Measurements from ENCODE around the gene PEMT.

PEMT gene

DNA sequence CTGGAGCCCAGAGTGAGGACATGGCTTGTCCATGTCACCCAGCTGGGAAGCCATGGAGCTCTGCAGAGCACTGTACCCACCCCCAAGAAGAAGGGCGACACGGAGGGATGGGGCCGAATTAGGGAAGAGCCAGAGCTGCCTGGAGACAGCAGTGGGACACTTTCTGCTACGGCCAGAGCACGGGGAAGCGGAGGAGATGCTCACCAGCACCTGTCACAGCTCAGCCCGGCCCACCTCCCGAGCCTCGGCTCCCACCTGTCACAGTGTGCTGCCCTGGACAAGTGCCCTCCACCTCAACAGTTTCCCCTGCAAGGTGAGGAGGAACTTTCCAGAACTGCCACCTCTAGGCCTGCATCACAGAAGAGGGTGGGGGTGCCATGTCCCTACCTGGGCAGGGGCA, 36.4 kb downstream of the PEMT start:
- Histone ChIP-seq H3K4me3 (ENCODE audit: severe bottlenecking) (no peak overlapping the region), H3K9me3 (ENCODE audit: severe bottlenecking) (no peaks in the 10 kb centered on the region), H3K36me3 (ENCODE audit: low read depth) (no peaks in the 10 kb centered on the region), H3K4me1 (ENCODE audit: insufficient read depth, poor library complexity, severe bottlenecking) (no peaks in the 10 kb centered on the region), H3K27me3 (ENCODE audit: insufficient read depth, poor library complexity, severe bottlenecking) (no peaks in the 10 kb centered on the region), H3K27ac (ENCODE audit: poor library complexity, severe bottlenecking) (no peak overlapping the region)
- no peak for ATAC-seq (ENCODE audit: low read depth)
- TF ChIP-seq CTCF (IDR thresholded peaks at IDR 0.05; ENCODE audit: poor library complexity, severe bottlenecking) = no peak
- DNase-seq (ENCODE audit: low spot score) = no peak

DNA sequence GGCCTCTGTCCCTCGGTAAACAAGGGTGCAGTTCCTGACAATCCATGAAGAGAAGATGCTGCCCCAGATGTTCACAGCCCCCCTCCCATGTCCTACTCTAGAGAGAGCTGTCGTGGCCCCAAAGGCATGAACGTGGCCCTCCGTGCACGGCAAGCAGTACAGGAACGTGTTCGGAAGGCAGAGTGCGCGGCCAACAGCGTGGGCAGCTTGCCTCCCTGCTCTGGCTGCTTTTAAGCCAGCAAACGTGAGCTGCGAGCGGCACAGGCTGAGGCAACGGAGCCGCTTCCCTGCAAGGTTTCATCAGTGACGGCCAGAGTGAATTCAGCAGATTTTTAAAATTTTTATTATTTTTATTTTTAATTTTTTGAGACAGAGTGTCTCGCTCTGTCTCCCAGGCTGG, 37.2 kb downstream of the PEMT start:
- TF ChIP-seq CTCF (IDR thresholded peaks at IDR 0.05; ENCODE audit: poor library complexity, severe bottlenecking) = no peak
- no peaks in the 10 kb centered on the region for H3K36me3 ChIP-seq (ENCODE audit: low read depth)
- DNase-seq (ENCODE audit: low spot score) (no peak), ATAC-seq (ENCODE audit: low read depth) (no peak)
- H3K9me3 ChIP-seq (ENCODE audit: severe bottlenecking) = no peaks in the 10 kb centered on the region
- no peak overlapping the region for H3K27ac ChIP-seq (ENCODE audit: poor library complexity, severe bottlenecking)
- no peak overlapping the region for H3K4me3 ChIP-seq (ENCODE audit: severe bottlenecking)
- no peaks in the 10 kb centered on the region for H3K4me1 ChIP-seq (ENCODE audit: insufficient read depth, poor library complexity, severe bottlenecking)
- no peaks in the 10 kb centered on the region for H3K27me3 ChIP-seq (ENCODE audit: insufficient read depth, poor library complexity, severe bottlenecking)

GRCh38 chr17:17553217-17554195, 38.0 kb downstream of the PEMT start:
- Histone ChIP-seq H3K27ac (ENCODE audit: poor library complexity, severe bottlenecking) (no peak overlapping the region), H3K4me3 (ENCODE audit: severe bottlenecking) (no peak overlapping the region), H3K9me3 (ENCODE audit: severe bottlenecking) (no peaks in the 10 kb centered on the region), H3K27me3 (ENCODE audit: insufficient read depth, poor library complexity, severe bottlenecking) (no peaks in the 10 kb centered on the region), H3K36me3 (ENCODE audit: low read depth) (no peaks in the 10 kb centered on the region), H3K4me1 (ENCODE audit: insufficient read depth, poor library complexity, severe bottlenecking) (no peaks in the 10 kb centered on the region)
- TF ChIP-seq CTCF (IDR thresholded peaks at IDR 0.05; ENCODE audit: poor library complexity, severe bottlenecking) = no peak
- DNase-seq (ENCODE audit: low spot score) (no peak), ATAC-seq (ENCODE audit: low read depth) (no peak)

DNA sequence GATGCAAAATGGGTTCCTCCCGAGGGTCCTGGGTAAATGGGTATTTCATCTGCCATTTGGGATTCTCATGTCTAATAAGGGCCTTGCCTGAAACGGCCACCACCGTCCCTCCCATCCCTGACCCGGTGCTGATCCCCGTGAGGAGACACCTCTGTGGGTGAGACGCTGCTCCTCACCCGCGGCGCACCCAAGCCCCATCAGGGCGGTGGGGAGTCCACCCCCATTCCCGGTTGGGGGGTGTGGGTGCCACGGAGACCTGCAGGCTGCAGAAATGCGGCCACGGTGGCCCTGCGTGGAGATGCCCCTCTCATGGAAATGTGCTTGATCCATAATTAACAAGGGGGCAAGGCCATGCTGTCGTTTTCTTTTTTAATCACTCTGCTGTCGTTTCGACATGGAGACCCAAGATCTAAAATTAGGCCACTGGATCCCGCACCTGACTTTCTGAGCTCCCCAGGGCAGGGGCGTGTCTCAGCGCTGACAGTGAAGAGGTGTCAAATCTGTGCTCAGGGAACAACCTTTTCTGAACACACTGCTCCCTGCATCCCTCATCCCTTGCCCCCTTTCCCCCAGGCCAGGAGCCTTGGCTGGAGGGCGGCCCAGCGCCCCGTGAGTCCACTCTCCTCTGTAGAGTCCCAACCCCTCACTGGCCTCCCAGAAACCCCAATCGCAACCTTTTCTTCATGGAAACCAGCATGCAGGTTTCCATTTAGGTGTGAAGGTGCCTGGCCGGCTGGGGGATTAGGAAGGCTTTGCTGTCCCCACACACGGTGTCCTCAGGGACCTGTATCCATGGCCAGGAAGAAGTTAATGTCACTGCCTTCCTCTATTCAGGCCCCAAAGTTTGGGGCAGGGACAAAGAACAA, 38.9 kb downstream of the PEMT start:
- ATAC-seq (ENCODE audit: low read depth) = no peak
- no peaks in the 10 kb centered on the region for H3K9me3 ChIP-seq (ENCODE audit: severe bottlenecking)
- H3K4me1 ChIP-seq (ENCODE audit: insufficient read depth, poor library complexity, severe bottlenecking) = no peaks in the 10 kb centered on the region
- no peaks in the 10 kb centered on the region for H3K27me3 ChIP-seq (ENCODE audit: insufficient read depth, poor library complexity, severe bottlenecking)
- DNase-seq (ENCODE audit: low spot score) = no peak
- H3K4me3 ChIP-seq (ENCODE audit: severe bottlenecking) = no peak overlapping the region
- TF ChIP-seq CTCF (IDR thresholded peaks at IDR 0.05; ENCODE audit: poor library complexity, severe bottlenecking) = no peak
- H3K36me3 ChIP-seq (ENCODE audit: low read depth) = no peaks in the 10 kb centered on the region
- no peak overlapping the region for H3K27ac ChIP-seq (ENCODE audit: poor library complexity, severe bottlenecking)

Data from RWPE2 (cell line).